ENCODE measurements around the gene PANK3.

GRCh38 chr5:168563959-168564358 is 15.2 kb downstream of the PANK3 start:
- TF ChIP-seq CTCF (IDR thresholded peaks at IDR 0.05; ENCODE audit: insufficient read depth, low read depth, low read length) (no peak), EZH2 (IDR thresholded peaks at IDR 0.05; ENCODE audit: insufficient read depth, low read length) (no peak)

All from astrocyte (in vitro differentiated cells and primary cell).